Measurements from ENCODE around the gene CDKN2D.
"Not testable (repeated sequence)": the region's sequence is repeated elsewhere in the genome, so short reads cannot be mapped to it uniquely, and the experiment has no call there.

Gene CDKN2D

GRCh38 chr19:10546817-10547216, 22.0 kb downstream of the CDKN2D start:
- TF ChIP-seq CTCF (IDR thresholded peaks at IDR 0.05; ENCODE audit: low read depth, low read length) = no peak
- no peak for DNase-seq
- H3K27me3 ChIP-seq (ENCODE audit: insufficient read depth, low read depth, severe bottlenecking) = no peaks in the 10 kb centered on the region
- no peak overlapping the region for H3K4me3 ChIP-seq (ENCODE audit: low read depth, low read length)
- peaks cover 63% of the 10 kb centered on the region for H3K36me3 ChIP-seq
- no peak overlapping the region for H3K27ac ChIP-seq
- H3K9me3 ChIP-seq (ENCODE audit: severe bottlenecking) = no peaks in the 10 kb centered on the region

GRCh38 chr19:10544753-10545251, 24.0 kb downstream of the CDKN2D start:
- peak overlapping the region; percentile 60; the same call in 1 of the 2 replicates for H3K4me3 ChIP-seq (ENCODE audit: low read depth, low read length)
- no peak overlapping the region for H3K27ac ChIP-seq
- no peak for TF ChIP-seq CTCF (IDR thresholded peaks at IDR 0.05; ENCODE audit: low read depth, low read length)
- H3K27me3 ChIP-seq (ENCODE audit: insufficient read depth, low read depth, severe bottlenecking) = no peaks in the 10 kb centered on the region
- H3K36me3 ChIP-seq = peaks cover 44% of the 10 kb centered on the region
- DNase-seq = no peak
- no peaks in the 10 kb centered on the region for H3K9me3 ChIP-seq (ENCODE audit: severe bottlenecking)

GRCh38 chr19:10544242-10544752, 24.5 kb downstream of the CDKN2D start:
- Histone ChIP-seq H3K36me3 (peaks cover 39% of the 10 kb centered on the region), H3K4me3 (ENCODE audit: low read depth, low read length) (peak overlapping the region; percentile 60), H3K27me3 (ENCODE audit: insufficient read depth, low read depth, severe bottlenecking) (no peaks in the 10 kb centered on the region), H3K9me3 (ENCODE audit: severe bottlenecking) (no peaks in the 10 kb centered on the region), H3K27ac (peak overlapping the region; percentile 92)
- DNase-seq = peak; percentile 48
- no peak for TF ChIP-seq CTCF (IDR thresholded peaks at IDR 0.05; ENCODE audit: low read depth, low read length)

- peak; percentile 75 for DNase-seq
- peak within 1 kb of the TSS; percentile 92 for H3K27ac ChIP-seq
Observed at GRCh38 chr19:10543420-10544241, 25.1 kb downstream of the CDKN2D start, which contains the start of gene ATG4D. Gene ATG4D (plus strand): TSS chr19:10543904. CDS start chr19:10544091, 187 bp downstream.

GRCh38 chr19:10543059-10543419, 25.7 kb downstream of the CDKN2D start:
- H3K27me3 ChIP-seq (ENCODE audit: insufficient read depth, low read depth, severe bottlenecking) = no peaks in the 10 kb centered on the region
- H3K4me3 ChIP-seq (ENCODE audit: low read depth, low read length) = peak overlapping the region; percentile 60
- H3K36me3 ChIP-seq = peaks cover 26% of the 10 kb centered on the region
- no peak for DNase-seq
- no peaks in the 10 kb centered on the region for H3K9me3 ChIP-seq (ENCODE audit: severe bottlenecking)
- TF ChIP-seq CTCF (IDR thresholded peaks at IDR 0.05; ENCODE audit: low read depth, low read length) = no peak
- no peak overlapping the region for H3K27ac ChIP-seq

More at GRCh38 chr19:10543420-10544241, 25.1 kb downstream of the CDKN2D start, which contains the start of gene ATG4D:
- peak within 1 kb of the TSS; percentile 60 for H3K4me3 ChIP-seq (ENCODE audit: low read depth, low read length)
- H3K36me3 ChIP-seq = peaks cover 32% of the 10 kb centered on the region
- TF ChIP-seq CTCF (IDR thresholded peaks at IDR 0.05; ENCODE audit: low read depth, low read length) = no peak
- no peaks in the 10 kb centered on the region for H3K27me3 ChIP-seq (ENCODE audit: insufficient read depth, low read depth, severe bottlenecking)
- no peaks in the 10 kb centered on the region for H3K9me3 ChIP-seq (ENCODE audit: severe bottlenecking)

GRCh38 chr19:10539016-10539415, 29.8 kb downstream of the CDKN2D start:
- not testable (repeated sequence) for H3K9me3 ChIP-seq (ENCODE audit: severe bottlenecking); H3K27me3 ChIP-seq (ENCODE audit: insufficient read depth, low read depth, severe bottlenecking); H3K4me3 ChIP-seq (ENCODE audit: low read depth, low read length); H3K27ac ChIP-seq; H3K36me3 ChIP-seq; DNase-seq

Data from WERI-Rb-1 (cell line).